HG03039 (cell line): ENCODE results near the gene SLC7A8.

Experiments used
- ATAC-seq: cut with Tn5 transposase; IDR thresholded peaks from one replicate; pipeline ENCODE4 v1.9.1; 2021; ENCODE audit warnings: mild to moderate bottlenecking, moderate library complexity; ENCODE audit not compliant: unreplicated experiment

SLC7A8 gene

DNA sequence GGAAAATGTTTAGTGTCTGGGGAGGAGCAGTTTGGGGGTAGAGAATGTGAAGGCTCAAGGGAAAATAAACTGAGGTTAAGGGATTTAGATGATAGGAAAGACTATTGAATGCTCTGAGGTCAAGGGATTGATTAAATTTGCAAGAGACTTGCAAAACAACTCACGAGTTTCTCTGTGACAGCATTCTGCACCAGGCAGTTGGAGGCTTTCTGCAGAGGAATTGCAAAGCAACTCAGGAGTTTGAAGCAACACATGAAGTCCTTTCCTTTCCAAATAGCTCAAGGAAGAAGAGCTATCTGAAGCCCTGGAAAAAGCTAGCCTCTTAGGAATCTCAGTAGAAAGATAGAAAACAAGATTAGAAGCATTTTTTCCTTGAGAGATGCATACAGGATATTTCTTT, 23.9 kb downstream of the SLC7A8 start:
- ATAC-seq, result no peak

DNA sequence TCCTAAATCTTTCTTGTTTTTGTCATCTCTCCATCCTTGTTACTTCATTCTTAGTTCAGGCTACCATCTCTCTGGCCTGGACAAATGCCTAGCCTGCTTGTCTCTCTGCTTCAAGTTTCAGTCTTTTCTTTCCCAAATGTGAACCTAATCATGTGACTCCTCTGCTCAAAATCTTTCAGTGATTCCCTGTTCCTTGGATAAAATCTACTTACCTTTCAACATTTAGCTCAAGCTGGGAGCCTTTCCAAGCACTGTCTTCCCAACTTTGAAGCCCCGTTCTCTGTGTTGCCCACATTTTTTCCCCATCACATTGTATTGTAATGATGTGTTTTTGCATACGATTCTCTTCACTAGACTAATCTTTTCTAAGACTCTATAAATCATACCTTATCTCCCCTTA, 24.7 kb downstream of the SLC7A8 start:
- no peak for ATAC-seq

DNA sequence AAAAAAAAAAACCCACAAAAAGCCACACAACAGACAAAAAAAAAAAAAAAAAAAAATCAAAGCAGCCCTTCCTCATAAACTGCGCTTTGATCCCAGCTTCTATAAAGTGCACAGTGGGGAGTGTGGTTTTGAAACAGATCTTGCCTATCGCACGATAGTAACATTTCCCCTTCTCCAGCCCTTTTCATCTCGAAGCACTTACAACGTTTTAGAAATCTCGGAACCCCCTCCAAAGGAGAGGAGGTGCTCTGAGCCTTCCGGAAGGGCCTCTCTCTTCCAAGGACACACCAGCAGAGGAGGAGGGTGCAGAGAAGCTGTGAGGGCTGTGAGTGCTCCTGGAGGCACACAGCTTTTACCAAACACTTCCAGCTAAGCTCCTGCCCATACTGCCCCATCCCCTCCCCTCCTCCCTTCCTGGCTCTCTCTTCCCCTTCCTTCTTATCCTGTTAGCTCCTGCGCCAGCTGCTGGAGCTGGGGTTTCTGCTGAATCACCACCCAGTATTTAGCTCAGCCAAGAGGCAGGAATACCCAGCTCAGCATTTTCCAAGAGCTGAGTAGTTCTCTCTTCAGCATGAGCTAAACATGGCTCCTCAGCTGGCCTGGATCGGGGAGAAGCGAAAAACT, 28.4 kb downstream of the SLC7A8 start:
- no peak for ATAC-seq

DNA sequence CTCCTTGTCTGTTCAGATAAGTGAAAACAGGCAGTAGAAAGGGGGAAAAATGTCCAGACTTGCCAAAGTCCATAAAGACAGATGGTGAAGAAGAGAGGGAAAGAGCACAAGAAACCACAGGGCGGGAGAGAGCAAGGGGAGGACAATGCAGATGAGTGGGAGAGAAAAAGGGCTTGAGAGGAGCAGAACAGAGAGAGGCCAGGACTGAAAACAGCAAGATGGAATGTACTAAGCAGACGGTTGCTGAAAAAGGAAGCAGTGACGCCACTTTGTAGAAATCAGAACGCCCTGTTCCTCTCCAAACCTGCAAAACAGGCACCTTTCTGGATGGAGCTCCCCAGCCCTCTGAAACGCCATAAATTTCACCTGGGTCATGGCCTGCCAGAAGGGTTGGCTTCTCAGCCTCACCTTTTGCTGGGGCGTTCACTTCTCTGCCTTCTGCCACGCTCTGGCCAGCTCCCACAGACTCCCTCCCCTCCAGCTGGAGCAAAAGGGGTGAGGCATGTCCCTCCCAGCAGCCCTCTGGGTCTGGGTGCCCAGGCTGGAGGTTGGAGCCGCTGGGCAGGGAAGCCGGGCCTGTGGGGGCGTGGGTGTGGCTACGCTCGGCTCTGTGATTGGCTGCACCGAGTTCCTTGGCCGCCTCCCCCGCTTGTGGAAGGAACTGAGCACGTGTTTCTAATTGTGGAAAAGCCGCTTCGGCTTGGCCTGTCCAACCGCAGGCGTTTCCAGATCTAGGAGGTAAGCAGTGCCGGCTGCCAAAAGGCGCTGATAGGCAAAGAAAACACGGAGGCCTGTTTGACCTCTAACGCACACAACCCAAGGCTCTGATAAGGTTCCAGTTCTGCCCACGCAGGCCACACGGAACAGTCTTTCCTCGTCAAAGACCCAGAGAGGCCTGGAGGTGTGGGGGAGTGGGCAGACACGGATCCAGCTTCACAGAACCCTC, 29.3 kb downstream of the SLC7A8 start:
- no peak for ATAC-seq

DNA sequence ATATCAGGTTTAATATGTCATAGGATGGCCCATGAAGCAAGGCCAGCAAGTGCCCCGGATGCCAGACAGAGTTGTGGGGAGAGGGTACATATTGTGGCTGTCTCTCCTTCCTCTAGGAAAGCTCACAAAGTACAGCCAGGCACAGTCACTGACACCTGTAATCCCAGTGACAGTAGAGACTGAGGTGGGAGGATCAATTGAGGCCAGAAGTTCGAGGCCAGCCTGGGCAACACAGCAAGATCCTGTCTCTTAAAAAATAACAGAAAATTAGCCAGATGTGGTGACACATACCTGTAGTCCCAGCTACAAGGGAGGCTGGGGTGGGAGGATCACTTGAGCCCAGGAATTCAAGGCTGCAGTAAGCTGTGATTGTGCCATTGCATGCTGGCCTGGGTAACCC, 32.1 kb downstream of the SLC7A8 start:
- ATAC-seq, result no peak

DNA sequence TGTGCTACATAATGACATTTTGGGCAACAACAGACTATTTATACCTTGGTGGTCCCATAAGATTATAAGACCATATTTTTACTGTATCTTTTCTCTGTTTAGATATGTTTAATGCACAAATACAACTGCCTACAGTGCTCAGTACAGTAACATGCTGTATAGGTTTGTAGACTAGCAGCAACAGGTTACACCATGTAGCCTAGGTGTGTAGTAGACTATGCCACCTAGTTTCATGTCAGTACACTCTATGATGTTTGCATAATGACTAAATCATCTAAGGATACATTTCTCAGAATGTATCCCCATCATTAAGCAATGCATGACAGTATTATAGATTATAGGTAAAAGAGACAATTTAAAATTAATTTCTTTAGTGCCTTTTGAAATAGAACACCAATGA, 33.7 kb downstream of the SLC7A8 start:
- ATAC-seq, result no peak

DNA sequence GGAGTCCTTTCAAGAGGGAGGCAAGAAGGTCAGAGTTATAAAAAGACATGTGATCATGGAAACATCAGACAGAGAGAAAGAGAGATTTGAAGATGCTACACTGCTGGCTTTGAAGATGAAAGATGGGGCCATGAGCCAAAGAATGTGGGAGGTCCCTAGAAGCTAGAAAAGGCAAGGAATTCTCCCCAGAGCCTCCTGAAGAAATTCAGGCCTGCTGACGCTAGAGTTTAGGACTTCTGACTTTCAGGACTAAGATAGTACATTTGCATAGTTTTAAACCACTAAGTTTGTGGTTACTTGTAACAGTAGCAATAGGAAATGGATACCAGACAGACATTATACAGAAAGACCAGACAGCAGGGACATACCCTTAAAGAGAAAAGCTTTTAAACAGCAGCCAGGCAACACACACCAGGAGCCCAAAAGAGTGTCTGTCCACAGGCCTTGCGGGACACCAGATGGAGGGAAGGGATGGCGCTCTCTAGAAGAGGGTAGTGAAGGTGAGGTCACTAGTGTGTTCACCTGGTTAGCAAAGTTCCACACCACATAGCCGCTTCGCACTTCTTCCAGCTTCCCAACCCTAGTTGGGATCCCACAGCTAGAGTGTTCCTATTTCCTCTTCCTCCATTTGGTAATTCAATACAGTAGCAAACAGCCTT, 34.7 kb downstream of the SLC7A8 start:
- no peak for ATAC-seq

DNA sequence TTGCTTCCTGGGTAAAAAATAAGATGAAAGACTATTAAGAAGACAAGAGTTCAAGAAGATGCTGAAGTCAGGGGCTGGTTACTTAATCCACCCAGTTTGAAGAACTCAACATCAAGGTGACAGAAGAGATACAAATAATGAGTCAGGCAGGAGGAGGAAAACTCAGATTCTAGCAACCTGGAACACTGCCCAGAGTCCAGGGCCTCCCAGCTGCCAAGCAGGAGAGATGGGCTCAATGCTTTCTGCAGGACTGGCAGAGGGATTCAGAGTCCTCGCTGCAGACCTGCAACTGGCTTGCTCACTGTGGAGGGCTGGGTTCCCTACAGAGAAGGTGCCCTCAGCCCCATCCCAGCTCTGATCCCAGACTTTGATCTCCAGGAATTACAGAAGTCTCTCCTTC, 35.8 kb downstream of the SLC7A8 start:
- ATAC-seq, result no peak

DNA sequence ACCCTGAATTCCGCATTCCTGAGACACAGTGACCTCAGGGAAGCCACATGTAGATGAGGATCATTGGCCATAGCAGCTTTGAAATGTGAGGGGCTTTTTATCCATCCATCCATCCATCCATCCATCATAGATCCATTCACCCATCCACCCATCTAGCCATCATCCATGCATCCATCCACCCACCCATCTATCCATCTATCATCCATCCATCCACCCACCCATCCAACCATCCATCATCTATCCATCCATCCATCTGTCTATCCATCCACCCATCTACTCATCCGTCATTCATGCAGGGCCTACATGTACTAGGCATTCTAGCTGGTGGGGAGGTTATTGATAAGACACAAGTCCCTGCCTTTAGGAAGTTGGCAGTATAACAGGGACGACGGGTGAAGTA, 36.5 kb downstream of the SLC7A8 start:
- ATAC-seq, result no peak

DNA sequence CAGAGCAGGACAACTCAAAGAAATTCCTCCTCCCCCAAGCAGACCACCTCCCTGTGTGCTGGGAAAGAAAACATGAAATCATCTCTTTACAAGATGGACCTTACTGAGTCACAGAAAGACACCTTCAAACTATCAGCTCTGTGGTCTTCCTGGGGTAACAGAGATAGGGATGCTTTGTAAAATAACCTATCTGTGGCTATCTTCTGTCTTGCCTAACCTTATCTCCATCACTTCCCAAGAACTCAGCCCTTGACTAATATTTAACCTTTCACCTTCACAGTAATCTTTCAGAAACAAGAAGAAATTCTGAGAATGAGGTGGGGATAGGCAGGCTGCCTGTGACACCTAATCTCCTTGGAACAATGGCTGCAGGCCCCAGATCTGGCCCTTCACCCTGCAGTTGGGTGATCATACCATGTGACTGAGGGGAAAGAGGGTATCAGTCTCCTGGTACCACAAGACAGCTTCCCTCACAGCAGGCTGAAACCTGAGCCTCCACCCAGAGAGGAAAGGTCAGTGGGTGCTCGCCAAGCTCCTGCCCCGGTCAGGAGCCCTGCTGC, 37.0 kb downstream of the SLC7A8 start:
- ATAC-seq, result no peak

DNA sequence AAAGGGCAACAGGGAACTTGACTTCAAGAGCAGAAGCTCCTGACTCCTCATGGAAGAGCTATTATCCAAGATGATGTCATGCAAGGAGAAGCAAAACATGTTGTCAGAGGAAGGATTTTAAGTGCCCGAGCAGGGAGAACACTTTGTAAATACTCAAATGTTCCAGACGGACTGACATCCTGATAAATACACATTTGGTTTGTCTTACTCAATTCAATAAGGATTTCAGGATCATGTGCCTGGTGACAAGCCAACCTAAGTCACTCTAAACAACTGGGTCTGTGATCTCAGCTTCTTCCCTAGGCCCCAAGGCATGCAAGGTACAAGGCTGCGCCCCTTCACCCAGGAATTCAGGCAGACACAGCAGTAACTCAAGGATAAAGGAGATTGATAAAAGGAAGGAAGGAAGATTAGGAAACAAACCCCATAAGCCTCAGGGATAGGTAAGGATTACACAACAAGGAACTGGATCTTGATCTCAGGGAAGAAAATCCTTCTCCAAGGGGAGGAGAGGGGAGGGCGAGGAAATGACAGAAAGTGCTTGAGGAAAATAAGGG, 37.6 kb downstream of the SLC7A8 start:
- no peak for ATAC-seq

DNA sequence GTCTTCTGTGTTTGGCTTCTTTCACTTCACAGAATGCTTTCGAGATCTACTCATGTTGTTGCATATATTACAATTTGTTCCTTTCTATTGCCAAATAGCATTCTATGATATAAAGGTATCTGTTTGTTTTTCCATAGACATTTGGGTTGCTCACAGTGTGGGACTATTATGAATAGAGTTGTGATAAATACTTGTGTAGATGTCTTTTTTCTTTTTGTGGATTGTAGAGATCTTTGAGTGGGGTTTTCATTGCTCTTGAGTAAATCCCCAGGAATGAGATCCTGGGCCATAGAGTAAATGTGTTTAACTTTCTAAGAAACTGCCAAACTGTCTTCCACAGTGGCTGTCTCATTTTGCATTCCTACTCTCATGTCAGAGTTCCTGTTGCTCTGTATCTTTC, 39.5 kb downstream of the SLC7A8 start:
- ATAC-seq, result no peak

DNA sequence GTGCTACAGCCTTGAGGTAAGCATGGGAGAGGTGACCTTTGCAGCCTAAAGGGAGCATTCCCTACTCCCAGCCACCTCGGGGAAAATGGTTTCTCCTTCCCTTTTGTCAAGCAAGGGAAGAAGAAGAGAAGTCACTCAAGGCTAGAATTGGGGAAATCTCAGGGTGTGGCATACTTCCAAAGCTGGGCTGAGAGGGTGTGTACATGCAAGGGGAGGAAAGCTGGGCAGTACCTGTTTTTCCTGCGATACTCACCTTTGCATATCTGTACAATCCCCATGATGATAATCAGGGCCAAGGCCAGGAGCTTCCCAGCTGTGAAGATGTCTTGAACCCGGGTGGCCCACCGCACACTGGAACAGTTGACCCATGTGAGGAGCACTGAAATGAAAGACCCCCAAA, 40.6 kb downstream of the SLC7A8 start:
- ATAC-seq, result no peak

DNA sequence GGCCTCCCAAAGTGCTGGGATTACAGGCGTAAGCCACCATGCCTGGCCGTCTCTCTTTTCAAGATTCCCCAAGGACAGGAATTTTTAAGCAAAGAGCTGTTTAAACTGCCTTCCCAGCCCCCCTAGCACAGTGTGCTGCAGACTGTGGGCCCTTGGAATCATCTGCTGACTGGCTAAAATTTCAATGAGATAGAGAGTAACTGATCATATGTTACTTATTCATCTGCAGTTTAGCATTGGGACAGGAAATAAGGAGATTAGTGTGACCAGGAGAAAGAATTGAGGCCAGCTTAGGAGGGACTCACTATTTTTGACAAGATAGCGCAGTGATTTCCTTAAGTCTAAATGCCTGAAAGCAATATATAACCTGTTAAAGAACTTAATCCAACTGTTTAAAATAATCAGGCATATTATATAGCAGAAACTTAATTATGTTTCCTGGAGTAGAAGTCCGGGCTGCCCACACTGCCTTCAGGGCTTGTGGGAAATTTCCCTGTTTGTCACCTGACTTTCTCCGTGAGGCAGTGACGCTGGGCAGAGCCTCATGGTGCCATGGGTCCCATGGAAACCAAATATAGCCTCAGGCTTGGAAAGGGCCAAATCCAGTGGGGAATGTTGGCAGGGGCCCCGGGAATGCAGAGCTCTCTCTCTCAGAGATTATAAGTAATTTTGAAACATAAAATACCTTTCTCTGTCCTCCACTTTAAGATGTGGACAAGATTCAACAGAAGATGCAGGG, 41.6 kb downstream of the SLC7A8 start:
- ATAC-seq, result no peak

DNA sequence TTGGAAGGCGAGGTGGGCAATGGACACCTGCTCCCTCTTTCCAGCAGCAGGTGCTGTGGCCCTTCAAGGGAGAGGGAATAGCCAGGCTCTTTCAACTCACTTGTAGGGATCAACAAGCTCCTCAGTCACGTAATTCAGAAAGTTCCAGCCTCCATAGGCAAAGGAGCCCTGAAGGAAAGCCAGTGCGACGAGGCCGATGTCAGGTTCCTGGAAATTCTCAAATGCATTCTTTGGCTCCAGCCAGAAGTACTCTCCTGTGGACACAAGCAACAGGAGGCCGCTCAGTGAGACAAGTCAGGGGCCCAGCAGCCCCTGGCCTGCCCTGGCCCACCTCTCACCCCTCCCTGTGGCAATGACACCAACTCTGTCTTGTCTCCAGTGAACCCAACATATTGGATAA, 43.1 kb downstream of the SLC7A8 start:
- ATAC-seq, result no peak

DNA sequence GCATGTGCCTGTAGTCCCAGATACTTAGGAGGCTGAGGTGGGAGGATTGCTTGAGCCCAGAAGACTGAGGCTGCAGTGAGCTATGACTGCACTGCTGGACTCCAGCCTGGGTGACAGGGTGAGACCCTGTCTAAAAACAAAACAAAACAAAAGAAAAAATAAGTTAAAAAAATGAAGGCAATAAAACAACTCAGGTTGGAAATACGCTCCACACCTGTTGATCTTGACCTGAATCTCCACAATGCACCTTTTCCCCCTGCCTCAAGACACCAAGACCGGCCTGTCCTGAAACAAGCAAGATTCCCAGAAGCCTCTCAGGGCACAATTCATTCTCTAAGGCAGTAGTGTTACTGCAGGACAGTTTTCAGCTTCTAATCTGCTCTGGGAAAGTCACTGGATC, 43.6 kb downstream of the SLC7A8 start:
- no peak for ATAC-seq

DNA sequence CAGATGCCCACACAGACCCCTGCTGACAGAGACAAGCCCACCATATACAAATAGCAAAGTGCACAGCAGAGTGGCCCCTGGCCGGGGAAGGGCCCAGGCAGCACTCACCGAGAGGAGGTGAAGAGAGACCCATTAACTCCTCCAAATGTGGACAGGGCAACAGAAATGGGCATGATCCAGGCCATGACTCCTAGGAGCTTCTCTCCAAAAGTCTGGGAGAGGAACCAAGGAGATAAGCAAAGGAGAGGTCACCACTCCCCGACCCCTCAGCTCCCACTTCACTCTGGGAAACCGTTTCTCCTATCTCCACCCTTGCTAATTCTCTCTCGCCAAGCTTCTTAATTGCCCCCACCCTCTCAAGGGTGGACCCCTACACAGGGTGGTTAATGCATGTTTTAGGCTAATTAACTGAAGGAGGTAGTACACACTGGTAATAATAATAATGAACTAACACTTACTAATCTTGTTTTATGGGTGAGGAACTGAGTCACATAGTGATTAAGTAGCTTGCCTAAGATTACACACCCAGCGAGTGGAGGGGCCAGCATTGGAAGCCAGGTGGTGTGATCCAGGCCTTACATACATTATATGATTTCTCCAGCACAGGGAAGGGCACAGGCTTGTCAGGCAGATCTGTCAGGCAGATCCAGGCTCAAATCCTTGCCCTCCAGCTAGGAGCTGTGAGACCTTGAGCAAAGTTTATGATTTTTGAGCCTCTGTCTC, 45.5 kb downstream of the SLC7A8 start:
- ATAC-seq, result no peak

DNA sequence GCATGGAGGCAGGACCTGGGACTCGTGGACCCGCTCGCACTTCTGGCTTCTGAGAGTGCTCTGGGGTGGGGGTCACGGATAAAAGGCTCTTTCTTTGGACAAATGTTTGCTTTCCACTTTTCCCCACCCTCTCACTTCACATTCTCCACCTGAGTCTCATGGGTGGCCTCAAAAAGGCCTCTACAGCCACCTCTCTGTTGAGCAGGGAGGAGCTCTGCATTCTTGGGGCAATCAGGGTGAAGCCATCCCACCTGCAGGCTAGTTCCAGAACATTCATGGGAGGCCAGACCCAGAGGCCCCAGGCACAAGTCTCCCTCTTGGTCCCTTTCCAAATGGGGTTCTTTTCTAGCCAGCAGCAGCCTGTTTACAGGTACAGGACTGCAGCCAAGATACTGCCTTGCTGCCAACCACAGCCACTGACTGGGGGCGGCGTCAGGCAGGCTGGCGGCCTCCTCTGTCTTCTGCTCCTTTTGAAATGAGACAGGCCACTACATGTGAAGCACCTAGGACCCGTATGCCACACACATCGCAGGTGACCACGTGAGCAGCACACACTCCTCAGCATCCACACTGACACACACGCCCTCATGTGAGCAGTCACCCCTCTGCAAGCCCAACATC, 46.2 kb downstream of the SLC7A8 start:
- no peak for ATAC-seq

DNA sequence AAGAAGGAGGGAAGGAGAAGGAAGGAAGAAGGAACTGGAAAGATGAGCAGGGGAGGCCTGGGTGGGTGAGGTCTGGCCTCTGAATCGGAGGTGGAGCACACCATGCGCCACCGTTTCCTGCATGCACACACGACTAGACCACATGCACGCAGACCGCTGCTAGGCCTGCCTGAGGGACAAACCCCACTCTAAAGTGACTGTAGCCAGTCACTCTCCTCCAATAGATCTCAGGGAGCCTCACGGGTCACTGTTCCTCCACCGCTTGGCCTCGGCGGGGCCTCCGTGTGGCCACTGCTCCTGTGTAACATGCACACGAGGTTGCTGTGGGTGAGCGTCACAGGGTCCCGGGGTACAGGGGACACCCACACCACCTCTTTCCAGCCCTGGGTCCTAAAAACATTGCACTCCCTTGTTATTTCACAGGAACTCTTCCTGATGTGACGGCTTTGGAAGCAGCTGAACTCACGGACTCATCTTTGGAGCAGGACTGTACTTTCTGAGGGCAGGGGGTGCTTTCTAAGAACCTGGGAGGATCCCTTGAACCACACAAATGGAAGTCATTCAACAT, 46.8 kb downstream of the SLC7A8 start:
- no peak for ATAC-seq
